IMR-90 (cell line): ENCODE measurements around the gene NRXN2.

Source experiments
- BHLHE40 ChIP-seq: fragments of 150-350 bp; IDR thresholded peaks from 2 replicates; pipeline ENCODE4 v1.6.1; 2016; ENCODE audit warnings: mild to moderate bottlenecking, low read depth, low read length
- NFE2L2 ChIP-seq: fragments of 150-350 bp; IDR thresholded peaks from 2 replicates; pipeline ENCODE4 v1.6.1; 2016; ENCODE audit warnings: low read depth, mild to moderate bottlenecking, low read length
- POLR2A ChIP-seq: IDR thresholded peaks from 2 replicates; pipeline ENCODE4 v1.6.1; 2012; ENCODE audit warnings: mild to moderate bottlenecking, low read depth, low read length
- RAD21 ChIP-seq: IDR thresholded peaks from 2 replicates; pipeline ENCODE4 v1.6.1; 2012; ENCODE audit warnings: low read length, improper control_type of control experiment
- RCOR1 ChIP-seq: IDR thresholded peaks from 2 replicates; pipeline ENCODE4 v1.6.1; 2012; ENCODE audit warnings: mild to moderate bottlenecking, low read length, improper control_type of control experiment; ENCODE audit not compliant: insufficient replicate concordance
- TF ChIP-seq, protein P1 (sequence below): conservative IDR thresholded peaks from 2 replicates; pipeline ENCODE4 v1.5.1; 2012; ENCODE audit warnings: mild to moderate bottlenecking, low read depth, low read length, improper control_type of control experiment
- TF ChIP-seq, protein P2 (sequence below): fragments of 150-350 bp; IDR thresholded peaks from 2 replicates; pipeline ENCODE4 v1.6.1; 2016; ENCODE audit warnings: low read depth, mild to moderate bottlenecking, low read length, moderate library complexity, borderline replicate concordance

DNA sequence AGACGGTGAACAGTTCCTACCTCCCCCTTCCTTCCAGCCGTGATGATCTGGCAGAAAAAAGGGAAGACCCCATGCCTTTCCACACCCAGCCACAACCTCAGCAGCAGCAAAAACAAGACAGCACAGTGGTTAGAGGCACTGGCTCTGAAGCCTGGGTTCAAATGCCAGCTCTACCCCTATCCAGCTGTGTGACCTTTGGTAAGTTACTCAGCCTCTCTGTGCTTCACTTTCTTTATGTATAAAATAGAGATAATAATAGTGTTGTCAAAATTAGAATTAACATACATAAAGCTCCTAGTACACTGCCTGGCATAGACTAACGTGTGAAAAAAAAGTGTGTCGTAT, 4.2 kb downstream of the NRXN2 start:
- TF ChIP-seq POLR2A (no peak), RAD21 (no peak), RCOR1 (no peak), BHLHE40 (no peak), NFE2L2 (no peak)
- TF ChIP-seq, protein P1, sequence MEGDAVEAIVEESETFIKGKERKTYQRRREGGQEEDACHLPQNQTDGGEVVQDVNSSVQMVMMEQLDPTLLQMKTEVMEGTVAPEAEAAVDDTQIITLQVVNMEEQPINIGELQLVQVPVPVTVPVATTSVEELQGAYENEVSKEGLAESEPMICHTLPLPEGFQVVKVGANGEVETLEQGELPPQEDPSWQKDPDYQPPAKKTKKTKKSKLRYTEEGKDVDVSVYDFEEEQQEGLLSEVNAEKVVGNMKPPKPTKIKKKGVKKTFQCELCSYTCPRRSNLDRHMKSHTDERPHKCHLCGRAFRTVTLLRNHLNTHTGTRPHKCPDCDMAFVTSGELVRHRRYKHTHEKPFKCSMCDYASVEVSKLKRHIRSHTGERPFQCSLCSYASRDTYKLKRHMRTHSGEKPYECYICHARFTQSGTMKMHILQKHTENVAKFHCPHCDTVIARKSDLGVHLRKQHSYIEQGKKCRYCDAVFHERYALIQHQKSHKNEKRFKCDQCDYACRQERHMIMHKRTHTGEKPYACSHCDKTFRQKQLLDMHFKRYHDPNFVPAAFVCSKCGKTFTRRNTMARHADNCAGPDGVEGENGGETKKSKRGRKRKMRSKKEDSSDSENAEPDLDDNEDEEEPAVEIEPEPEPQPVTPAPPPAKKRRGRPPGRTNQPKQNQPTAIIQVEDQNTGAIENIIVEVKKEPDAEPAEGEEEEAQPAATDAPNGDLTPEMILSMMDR, result no peak
- TF ChIP-seq, protein P2, sequence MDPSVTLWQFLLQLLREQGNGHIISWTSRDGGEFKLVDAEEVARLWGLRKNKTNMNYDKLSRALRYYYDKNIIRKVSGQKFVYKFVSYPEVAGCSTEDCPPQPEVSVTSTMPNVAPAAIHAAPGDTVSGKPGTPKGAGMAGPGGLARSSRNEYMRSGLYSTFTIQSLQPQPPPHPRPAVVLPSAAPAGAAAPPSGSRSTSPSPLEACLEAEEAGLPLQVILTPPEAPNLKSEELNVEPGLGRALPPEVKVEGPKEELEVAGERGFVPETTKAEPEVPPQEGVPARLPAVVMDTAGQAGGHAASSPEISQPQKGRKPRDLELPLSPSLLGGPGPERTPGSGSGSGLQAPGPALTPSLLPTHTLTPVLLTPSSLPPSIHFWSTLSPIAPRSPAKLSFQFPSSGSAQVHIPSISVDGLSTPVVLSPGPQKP, result no peak
